Upper lobe of left lung (tissue), 4 donors: ENCODE data around the gene AXDND1.

Experiments
- CTCF ChIP-seq, 6 experiments: fragments of 450-650 bp in 4 of 6; fragments of 200-600 bp in 2 of 6; sonication (generic) in 2 of 6; IDR thresholded peaks; one replicate each; pipeline ENCODE4 v1.5.1; 2016 to 2019; ENCODE audit warnings: antibody characterized with exemption in 6 of 6
- POLR2A ChIP-seq, 4 donors: fragments of 450-650 bp; IDR thresholded peaks; one replicate each; pipeline ENCODE4 v1.5.1; 2016 to 2017; ENCODE audit warnings: antibody characterized with exemption in 4 of 4, mild to moderate bottlenecking in 2 of 4
- POLR2AphosphoS5 ChIP-seq, 2 donors: sonication (generic); formaldehyde crosslinking; IDR thresholded peaks; one replicate each; pipeline ENCODE4 v1.5.1; 2017; ENCODE audit warnings: antibody characterized with exemption in 2 of 2

GRCh38 chr1:179590671-179591070 lies 224.9 kb downstream of the AXDND1 start:
- TF ChIP-seq CTCF (IDR thresholded peaks at IDR 0.05), result no peak
- no peak for TF ChIP-seq POLR2A (IDR thresholded peaks at IDR 0.05)
- TF ChIP-seq POLR2AphosphoS5 (IDR thresholded peaks at IDR 0.05), result no peak
